ENCODE results near the gene IKBKE. TPM values are rescaled to one million over a fixed set of nuclear protein-coding genes. Genes with fewer than 3 reads are reported as not detected.

The IKBKE gene
- polyA plus RNA-seq, 1 donor from 2014 or later, result not detected

DNA sequence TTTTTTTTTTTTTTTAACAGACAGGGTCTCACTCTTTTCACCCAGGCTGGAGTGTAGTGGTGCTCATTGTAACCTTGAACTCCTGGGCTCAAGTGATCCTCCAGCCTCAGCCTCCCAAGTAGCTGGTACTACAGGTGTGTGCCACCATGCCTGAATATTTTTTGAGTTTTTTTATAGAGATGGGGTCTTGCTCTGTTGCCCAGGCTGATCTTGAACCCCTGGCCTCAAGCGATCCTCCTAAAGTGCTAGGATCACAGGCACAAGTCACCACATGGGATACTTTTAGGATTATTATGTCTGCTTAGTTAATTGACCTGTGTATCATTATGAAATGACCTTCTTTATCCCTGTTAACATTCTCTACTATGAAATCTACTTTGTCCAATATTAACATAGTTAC, 75.1 kb downstream of the IKBKE start:
- no peaks in the 10 kb centered on the region for H3K9me2 ChIP-seq (ENCODE audit: insufficient read depth, low read length)
- H4K20me1 ChIP-seq (ENCODE audit: insufficient read depth), result no peaks in the 10 kb centered on the region
- no peaks in the 10 kb centered on the region for H3K36me3 ChIP-seq (ENCODE audit: insufficient read depth, low read length)
- H3K9ac ChIP-seq (ENCODE audit: low read length), result no peak overlapping the region
- no peaks in the 10 kb centered on the region for H3K79me2 ChIP-seq (replicated peaks; ENCODE audit: insufficient read depth, low read length)
- no peaks in the 10 kb centered on the region for H3K27me3 ChIP-seq (ENCODE audit: insufficient read depth, low read depth, low read length)
- H3K9me3 ChIP-seq (ENCODE audit: low read length), result no peaks in the 10 kb centered on the region
- no peak overlapping the region for H3K27ac ChIP-seq (ENCODE audit: low read length)
- H2AFZ ChIP-seq (ENCODE audit: low read depth, low read length), result no peak overlapping the region
- TF ChIP-seq POLR2AphosphoS5 (IDR thresholded peaks at IDR 0.05), result no peak
- TF ChIP-seq, protein P1, sequence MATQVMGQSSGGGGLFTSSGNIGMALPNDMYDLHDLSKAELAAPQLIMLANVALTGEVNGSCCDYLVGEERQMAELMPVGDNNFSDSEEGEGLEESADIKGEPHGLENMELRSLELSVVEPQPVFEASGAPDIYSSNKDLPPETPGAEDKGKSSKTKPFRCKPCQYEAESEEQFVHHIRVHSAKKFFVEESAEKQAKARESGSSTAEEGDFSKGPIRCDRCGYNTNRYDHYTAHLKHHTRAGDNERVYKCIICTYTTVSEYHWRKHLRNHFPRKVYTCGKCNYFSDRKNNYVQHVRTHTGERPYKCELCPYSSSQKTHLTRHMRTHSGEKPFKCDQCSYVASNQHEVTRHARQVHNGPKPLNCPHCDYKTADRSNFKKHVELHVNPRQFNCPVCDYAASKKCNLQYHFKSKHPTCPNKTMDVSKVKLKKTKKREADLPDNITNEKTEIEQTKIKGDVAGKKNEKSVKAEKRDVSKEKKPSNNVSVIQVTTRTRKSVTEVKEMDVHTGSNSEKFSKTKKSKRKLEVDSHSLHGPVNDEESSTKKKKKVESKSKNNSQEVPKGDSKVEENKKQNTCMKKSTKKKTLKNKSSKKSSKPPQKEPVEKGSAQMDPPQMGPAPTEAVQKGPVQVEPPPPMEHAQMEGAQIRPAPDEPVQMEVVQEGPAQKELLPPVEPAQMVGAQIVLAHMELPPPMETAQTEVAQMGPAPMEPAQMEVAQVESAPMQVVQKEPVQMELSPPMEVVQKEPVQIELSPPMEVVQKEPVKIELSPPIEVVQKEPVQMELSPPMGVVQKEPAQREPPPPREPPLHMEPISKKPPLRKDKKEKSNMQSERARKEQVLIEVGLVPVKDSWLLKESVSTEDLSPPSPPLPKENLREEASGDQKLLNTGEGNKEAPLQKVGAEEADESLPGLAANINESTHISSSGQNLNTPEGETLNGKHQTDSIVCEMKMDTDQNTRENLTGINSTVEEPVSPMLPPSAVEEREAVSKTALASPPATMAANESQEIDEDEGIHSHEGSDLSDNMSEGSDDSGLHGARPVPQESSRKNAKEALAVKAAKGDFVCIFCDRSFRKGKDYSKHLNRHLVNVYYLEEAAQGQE (IDR thresholded peaks at IDR 0.05; ENCODE audit: borderline replicate concordance), result no peak
- no peak for TF ChIP-seq SMC3 (conservative IDR thresholded peaks at IDR 0.05; ENCODE audit: poor library complexity)
- TF ChIP-seq TAF1 (IDR thresholded peaks at IDR 0.05; ENCODE audit: low read depth), result no peak
- no peak for TF ChIP-seq MXI1 (conservative IDR thresholded peaks at IDR 0.05; ENCODE audit: poor library complexity, severe bottlenecking)
- no peak for TF ChIP-seq RAD21 (conservative IDR thresholded peaks at IDR 0.05)
- TF ChIP-seq, protein P2, sequence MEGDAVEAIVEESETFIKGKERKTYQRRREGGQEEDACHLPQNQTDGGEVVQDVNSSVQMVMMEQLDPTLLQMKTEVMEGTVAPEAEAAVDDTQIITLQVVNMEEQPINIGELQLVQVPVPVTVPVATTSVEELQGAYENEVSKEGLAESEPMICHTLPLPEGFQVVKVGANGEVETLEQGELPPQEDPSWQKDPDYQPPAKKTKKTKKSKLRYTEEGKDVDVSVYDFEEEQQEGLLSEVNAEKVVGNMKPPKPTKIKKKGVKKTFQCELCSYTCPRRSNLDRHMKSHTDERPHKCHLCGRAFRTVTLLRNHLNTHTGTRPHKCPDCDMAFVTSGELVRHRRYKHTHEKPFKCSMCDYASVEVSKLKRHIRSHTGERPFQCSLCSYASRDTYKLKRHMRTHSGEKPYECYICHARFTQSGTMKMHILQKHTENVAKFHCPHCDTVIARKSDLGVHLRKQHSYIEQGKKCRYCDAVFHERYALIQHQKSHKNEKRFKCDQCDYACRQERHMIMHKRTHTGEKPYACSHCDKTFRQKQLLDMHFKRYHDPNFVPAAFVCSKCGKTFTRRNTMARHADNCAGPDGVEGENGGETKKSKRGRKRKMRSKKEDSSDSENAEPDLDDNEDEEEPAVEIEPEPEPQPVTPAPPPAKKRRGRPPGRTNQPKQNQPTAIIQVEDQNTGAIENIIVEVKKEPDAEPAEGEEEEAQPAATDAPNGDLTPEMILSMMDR (IDR thresholded peaks at IDR 0.05; ENCODE audit: poor library complexity, severe bottlenecking), result no peak
- no peak overlapping the region for H3K4me3 ChIP-seq (ENCODE audit: low read length)
- H3K4me2 ChIP-seq (ENCODE audit: low read length), result no peak overlapping the region
- no peaks in the 10 kb centered on the region for H3F3A ChIP-seq (ENCODE audit: insufficient read depth, low read length, poor library complexity, severe bottlenecking)

Small RNA genes lying within 50 kb of the gene (small RNA-seq; reads per million reads assigned to genes)
- gene MIR6769B, result 0 reads per million in 3 experiments

Other genes with a start within 250 kb of the IKBKE start
- 3.2 and 4.0 TPM in 2 replicates for gene RASSF5, start 37.1 kb downstream of the IKBKE start, polyA plus RNA-seq
- gene EIF2D, start 142.0 kb downstream of the IKBKE start, polyA plus RNA-seq, result 36.1 and 37.1 TPM in 2 replicates
- 7.5 and 8.3 TPM in 2 replicates for gene DYRK3, start 165.1 kb downstream of the IKBKE start, polyA plus RNA-seq
- 9.0 and 9.1 TPM in 2 replicates for gene MAPKAPK2, start 214.4 kb downstream of the IKBKE start, polyA plus RNA-seq